ENCODE measurements around the gene CA12.

The CA12 gene

GRCh38 chr15:63385911-63386531, 4.4 kb upstream of the CA12 start:
- Histone ChIP-seq H3K36me3 (ENCODE audit: control insufficient read depth, insufficient read depth, low read length) (no peaks in the 10 kb centered on the region), H3K9me3 (ENCODE audit: control insufficient read depth, low read length) (no peaks in the 10 kb centered on the region), H2AFZ (no peak overlapping the region), H3K4me3 (ENCODE audit: low read depth, low read length) (no peak overlapping the region), H3K4me1 (no peaks in the 10 kb centered on the region), H3K79me2 (no peaks in the 10 kb centered on the region), H3K9ac (no peak overlapping the region), H3K27me3 (ENCODE audit: control insufficient read depth, insufficient read depth, low read length) (no peaks in the 10 kb centered on the region), H3K27ac (no peak overlapping the region), H3K4me2 (ENCODE audit: low read length) (no peak overlapping the region)
- no peak for TF ChIP-seq CTCF (IDR thresholded peaks at IDR 0.05)

GRCh38 chr15:63384906-63385305, 3.3 kb upstream of the CA12 start:
- Histone ChIP-seq H2AFZ (no peak overlapping the region), H3K36me3 (ENCODE audit: control insufficient read depth, insufficient read depth, low read length) (no peaks in the 10 kb centered on the region), H3K9ac (no peak overlapping the region), H3K4me1 (no peaks in the 10 kb centered on the region), H3K4me3 (ENCODE audit: low read depth, low read length) (no peak overlapping the region), H3K27ac (no peak overlapping the region), H3K4me2 (ENCODE audit: low read length) (no peak overlapping the region), H3K9me3 (ENCODE audit: control insufficient read depth, low read length) (no peaks in the 10 kb centered on the region), H3K27me3 (ENCODE audit: control insufficient read depth, insufficient read depth, low read length) (no peaks in the 10 kb centered on the region), H3K79me2 (no peaks in the 10 kb centered on the region)
- TF ChIP-seq CTCF (IDR thresholded peaks at IDR 0.05), result no peak

- Histone ChIP-seq H3K27ac (no peak overlapping the region), H3K79me2 (no peaks in the 10 kb centered on the region), H3K9ac (no peak overlapping the region), H3K4me3 (ENCODE audit: low read depth, low read length) (no peak overlapping the region), H2AFZ (no peak overlapping the region), H3K4me1 (no peaks in the 10 kb centered on the region), H3K36me3 (ENCODE audit: control insufficient read depth, insufficient read depth, low read length) (no peaks in the 10 kb centered on the region), H3K27me3 (ENCODE audit: control insufficient read depth, insufficient read depth, low read length) (no peaks in the 10 kb centered on the region), H3K4me2 (ENCODE audit: low read length) (no peak overlapping the region), H3K9me3 (ENCODE audit: control insufficient read depth, low read length) (no peaks in the 10 kb centered on the region)
- no peak for TF ChIP-seq CTCF (IDR thresholded peaks at IDR 0.05)
These were observed 1.5 kb upstream of the CA12 start for GRCh38 chr15:63382966-63383710.

GRCh38 chr15:63380808-63381282, 801 bp downstream of the CA12 start:
- Histone ChIP-seq H3K4me3 (ENCODE audit: low read depth, low read length) (no peak overlapping the region), H3K9ac (no peak overlapping the region), H3K79me2 (no peaks in the 10 kb centered on the region), H3K4me1 (no peaks in the 10 kb centered on the region), H3K9me3 (ENCODE audit: control insufficient read depth, low read length) (no peaks in the 10 kb centered on the region), H3K27ac (no peak overlapping the region), H3K36me3 (ENCODE audit: control insufficient read depth, insufficient read depth, low read length) (no peaks in the 10 kb centered on the region), H3K27me3 (ENCODE audit: control insufficient read depth, insufficient read depth, low read length) (no peaks in the 10 kb centered on the region), H3K4me2 (ENCODE audit: low read length) (peak overlapping the region; percentile 69), H2AFZ (no peak overlapping the region)
- no peak for TF ChIP-seq CTCF (IDR thresholded peaks at IDR 0.05)
